GM12874 (cell line): Measurements from ENCODE around the gene UVRAG.

Source experiments
- TF ChIP-seq, protein P1 (sequence below): IDR thresholded peaks from 2 replicates; pipeline ENCODE4 v1.5.1; 2011; ENCODE audit warnings: low read depth, mild to moderate bottlenecking, control low read depth, low read length, moderate library complexity; ENCODE audit not compliant: insufficient read depth

UVRAG gene

DNA sequence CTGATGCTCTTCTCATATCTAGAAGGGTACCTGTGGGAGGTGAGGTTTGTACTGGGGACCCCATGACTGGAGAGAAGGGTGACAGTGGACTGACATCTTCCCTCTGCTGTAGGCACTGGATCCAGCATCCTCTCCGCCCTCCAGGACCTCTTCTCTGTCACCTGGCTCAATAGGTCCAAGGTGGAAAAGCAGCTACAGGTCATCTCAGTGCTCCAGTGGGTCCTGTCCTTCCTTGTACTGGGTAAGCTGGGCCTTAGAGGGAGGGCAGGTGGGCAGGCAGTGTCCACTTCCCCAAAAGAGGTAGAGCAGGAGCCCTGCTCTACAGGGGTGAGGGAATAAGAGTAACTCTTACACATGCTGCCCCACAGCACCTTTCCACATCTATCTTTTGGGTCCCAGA lies 30.5 kb upstream of the UVRAG start:
- TF ChIP-seq, protein P1, sequence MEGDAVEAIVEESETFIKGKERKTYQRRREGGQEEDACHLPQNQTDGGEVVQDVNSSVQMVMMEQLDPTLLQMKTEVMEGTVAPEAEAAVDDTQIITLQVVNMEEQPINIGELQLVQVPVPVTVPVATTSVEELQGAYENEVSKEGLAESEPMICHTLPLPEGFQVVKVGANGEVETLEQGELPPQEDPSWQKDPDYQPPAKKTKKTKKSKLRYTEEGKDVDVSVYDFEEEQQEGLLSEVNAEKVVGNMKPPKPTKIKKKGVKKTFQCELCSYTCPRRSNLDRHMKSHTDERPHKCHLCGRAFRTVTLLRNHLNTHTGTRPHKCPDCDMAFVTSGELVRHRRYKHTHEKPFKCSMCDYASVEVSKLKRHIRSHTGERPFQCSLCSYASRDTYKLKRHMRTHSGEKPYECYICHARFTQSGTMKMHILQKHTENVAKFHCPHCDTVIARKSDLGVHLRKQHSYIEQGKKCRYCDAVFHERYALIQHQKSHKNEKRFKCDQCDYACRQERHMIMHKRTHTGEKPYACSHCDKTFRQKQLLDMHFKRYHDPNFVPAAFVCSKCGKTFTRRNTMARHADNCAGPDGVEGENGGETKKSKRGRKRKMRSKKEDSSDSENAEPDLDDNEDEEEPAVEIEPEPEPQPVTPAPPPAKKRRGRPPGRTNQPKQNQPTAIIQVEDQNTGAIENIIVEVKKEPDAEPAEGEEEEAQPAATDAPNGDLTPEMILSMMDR: no peak

DNA sequence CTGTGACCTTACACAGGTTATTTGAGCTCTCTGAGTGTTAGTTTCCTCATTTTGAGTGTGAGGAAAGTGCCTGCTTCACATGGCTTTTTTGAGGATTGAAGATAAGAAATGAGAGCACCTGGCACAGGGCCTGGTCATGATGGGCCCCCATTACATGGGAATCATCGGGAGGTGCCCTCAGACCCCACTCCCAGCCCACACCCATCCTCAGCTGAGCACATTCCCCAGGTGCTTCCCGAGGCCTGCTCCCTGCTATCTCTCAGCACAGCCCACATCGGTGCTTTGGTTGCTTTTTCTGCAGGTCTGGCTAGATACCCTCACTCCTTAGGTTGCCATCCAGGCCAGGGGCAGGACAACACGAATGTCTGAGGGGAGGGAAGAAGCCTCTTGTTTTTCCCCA lies 29.8 kb upstream of the UVRAG start:
- TF ChIP-seq, protein P1: no peak

GRCh38 chr11:75786101-75786736 lies 28.8 kb upstream of the UVRAG start:
- TF ChIP-seq, protein P1: no peak

GRCh38 chr11:75789521-75789920 lies 25.5 kb upstream of the UVRAG start:
- TF ChIP-seq, protein P1: no peak

DNA sequence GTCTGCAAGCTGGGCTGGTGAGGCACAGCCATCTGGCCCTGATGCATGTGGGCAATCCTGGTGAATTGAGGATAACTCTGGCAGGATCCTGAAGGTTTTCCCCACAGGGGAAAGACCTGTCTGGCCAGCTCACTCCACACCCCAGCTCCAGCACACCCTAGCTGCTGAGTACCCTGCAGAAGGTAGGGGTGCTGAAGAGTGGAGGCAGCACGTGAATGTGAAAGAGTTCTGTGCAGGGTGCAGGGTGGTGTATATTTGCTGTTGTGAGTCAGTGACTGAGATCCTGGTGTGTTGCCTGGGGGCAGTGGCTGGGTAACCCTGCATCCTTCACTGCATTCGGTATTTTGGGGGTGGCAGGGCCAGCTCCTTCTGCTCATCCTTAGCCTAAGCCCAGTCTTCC lies 24.0 kb upstream of the UVRAG start:
- TF ChIP-seq, protein P1: no peak

DNA sequence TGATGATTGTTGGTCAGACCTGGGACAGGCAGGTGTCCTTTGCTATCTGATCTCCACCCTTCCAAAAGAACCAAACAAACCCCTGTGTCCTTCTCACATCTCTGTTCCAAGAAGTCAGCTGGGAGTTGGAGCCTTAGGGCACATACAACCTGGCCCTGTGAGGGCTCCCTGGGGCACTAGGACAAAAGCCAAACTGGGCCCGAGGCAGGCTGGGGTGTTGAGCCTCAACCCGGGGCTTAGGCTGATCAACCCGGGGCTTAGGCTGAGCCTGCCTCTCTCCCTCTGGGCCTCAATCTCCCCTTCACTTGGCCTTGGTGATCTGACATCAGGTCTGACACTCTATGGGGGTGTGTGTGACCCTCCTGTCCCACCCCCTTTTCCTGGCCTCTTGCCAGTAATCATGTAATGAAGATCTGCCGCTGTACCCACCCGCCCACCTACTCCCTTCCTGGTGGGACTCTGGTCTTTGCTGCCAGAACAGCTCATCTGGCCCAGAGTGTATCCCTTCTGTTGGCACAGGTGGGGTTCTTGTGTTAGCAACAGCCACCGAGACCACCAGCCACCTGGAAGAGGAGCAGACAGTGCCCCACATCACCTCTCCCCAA lies 22.8 kb upstream of the UVRAG start:
- TF ChIP-seq, protein P1: no peak

GRCh38 chr11:75792997-75793800 lies 21.8 kb upstream of the UVRAG start:
- TF ChIP-seq, protein P1: no peak
